HG03378 (cell line): Measurements from ENCODE around the gene TDP1.

Source experiments
- ATAC-seq: cut with Tn5 transposase; IDR thresholded peaks from one replicate; pipeline ENCODE4 v1.9.1; 2021; ENCODE audit warnings: mild to moderate bottlenecking, moderate library complexity; ENCODE audit not compliant: unreplicated experiment

The TDP1 gene

DNA sequence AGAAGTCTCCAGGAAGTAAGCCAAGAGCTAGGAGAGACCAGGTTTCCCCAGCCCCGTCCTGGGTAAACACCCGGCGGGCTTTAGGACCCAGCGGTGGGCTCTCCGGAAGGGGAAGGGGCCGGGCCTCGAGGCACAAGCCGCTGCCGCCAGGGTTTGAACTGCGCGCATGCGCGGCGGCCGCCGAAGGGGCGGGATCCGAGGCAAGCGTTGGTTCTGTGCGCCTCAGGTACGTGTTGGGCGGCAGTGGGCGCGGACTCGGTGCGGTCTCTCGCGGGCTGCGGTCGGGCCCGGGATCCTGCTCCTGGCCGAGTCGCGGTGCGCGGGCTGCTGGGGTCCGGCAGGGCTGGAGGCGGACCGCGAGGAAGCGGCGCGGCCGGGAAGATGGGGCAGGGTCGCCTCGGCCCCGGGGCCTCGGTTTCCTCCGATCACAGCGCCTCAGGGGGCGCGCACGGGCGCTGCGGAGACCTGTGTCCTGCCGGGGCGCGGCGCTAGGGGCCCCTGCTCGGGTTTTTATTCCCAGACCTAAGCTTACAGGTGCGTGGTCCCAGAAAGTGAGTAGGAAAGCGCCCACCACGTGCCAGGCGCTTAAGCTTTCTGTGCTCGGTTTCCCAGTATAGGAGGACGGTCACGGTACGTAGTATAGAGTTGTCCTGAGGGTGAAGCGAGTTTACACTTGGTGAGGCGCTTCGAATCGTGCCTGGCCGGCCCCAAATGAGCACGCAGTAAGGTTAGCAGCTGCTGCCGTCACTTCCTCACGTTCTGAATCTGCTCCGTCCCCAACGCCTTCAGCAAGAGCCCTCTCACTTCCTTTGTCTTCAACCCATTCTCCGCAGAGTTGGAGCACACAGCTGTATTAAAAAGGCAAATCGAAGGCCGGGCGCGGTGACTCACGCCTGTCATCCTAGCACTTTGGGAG, at the start of gene TDP1:
TSS of gene TDP1 (plus strand) at position 183 of the 916 bp plus-strand sequence. CDS start 7,188 bp downstream, outside the sequence.
- peak; percentile 48 for ATAC-seq

DNA sequence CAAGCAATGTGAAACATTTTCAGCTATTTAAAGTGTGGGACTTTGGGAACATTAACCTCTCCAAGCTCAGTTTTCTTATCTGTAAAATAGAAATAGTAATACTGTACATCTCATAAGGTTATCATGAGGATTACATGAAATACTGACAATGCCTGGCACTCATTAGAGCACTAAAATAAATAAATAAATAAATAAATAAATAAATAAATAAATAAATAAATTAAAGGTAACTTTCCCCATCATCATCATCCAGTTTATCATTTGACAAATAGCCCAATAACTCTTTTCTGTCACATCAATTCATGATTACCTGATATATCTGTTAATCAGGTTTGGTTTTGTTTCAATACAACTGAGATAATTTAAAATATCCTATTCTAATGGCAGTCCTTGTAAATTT, 49.7 kb upstream of the TDP1 start:
- no peak for ATAC-seq

DNA sequence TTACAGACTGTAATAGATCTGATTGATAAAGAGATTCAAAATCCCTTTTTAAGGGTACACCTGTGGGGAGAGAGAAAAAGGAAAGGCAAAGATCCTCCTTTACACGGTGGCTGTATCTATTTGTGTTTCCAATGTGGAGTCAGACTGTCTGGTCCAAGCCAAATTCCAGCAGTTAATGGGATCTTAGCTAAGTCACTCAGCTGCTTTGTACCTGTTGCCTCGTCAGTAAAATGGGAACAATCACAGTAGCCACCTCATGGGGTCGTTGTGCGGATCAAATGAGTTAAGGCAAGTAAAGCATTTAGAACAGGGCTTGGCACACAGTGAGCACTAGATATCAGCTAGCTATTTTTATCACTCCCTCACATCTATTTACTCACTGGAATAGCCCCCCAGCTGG, 48.1 kb upstream of the TDP1 start:
- no peak for ATAC-seq

DNA sequence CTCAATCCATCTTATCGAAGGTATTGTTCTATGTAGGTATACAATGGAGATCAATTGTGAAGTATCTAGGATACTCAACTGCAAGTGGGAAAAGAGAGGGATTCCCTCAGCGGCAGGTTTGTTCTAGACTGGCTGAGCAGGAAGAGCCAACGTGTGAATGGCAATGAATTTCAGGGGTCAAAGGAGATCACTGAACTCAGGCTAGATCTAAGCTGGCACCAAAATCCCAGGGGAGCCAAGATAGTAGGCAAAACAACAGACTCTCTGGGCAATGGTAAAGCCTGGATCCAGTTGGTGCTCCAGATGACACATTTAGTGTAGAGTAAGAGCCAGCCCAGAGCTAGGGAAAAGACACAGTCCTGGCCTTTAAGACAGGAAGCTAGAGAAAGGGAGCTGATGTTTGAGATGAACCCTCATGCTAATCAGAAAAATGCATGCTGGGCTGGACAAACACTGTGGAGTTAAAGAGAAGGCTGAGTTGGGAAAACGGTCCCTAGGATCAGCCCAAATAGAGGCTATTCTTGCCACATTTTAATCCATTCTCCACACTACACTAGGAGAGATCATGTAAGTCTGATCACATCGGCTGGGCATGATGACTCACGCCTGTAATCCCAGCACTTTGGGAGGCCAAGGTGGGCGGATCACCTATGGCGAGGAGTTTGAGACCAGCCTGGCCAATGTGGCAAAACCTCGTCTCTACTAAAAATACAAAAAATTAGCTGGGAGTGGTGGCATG, 46.8 kb upstream of the TDP1 start:
- ATAC-seq, result no peak

DNA sequence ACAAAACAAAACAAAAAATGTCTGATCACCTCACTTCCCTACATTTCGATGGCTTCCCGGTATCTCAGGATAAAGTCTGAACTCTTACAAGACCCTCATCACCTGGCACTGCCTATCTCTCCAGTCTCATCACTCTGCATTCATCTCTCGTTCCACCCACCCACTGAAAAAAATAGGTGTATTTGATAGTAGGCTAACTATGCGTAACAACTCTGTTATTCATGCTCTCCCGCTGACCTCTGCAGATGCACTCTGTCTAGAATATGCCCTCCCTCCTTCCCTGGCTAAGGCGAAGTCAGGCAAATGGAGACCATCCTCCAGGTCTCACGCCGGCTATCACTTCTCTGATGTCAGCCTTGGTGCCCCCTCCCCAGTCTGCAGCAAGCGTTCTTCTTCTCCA, 46.1 kb upstream of the TDP1 start:
- no peak for ATAC-seq

DNA sequence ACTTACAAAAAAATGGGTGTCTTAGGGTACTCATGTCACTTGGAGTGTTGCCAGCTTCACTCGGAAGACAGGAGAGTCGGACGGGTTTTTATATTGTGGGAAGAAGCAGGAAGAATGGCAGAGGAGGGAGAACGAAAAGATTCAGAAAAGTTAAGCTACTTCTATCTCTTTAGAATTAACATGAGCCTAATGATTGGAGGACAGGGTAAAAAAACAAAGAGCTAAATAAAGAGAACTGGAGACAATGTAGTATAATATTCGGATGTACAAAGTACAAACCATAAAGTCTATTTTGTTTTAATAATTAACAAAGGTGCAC, 45.1 kb upstream of the TDP1 start:
- no peak for ATAC-seq

DNA sequence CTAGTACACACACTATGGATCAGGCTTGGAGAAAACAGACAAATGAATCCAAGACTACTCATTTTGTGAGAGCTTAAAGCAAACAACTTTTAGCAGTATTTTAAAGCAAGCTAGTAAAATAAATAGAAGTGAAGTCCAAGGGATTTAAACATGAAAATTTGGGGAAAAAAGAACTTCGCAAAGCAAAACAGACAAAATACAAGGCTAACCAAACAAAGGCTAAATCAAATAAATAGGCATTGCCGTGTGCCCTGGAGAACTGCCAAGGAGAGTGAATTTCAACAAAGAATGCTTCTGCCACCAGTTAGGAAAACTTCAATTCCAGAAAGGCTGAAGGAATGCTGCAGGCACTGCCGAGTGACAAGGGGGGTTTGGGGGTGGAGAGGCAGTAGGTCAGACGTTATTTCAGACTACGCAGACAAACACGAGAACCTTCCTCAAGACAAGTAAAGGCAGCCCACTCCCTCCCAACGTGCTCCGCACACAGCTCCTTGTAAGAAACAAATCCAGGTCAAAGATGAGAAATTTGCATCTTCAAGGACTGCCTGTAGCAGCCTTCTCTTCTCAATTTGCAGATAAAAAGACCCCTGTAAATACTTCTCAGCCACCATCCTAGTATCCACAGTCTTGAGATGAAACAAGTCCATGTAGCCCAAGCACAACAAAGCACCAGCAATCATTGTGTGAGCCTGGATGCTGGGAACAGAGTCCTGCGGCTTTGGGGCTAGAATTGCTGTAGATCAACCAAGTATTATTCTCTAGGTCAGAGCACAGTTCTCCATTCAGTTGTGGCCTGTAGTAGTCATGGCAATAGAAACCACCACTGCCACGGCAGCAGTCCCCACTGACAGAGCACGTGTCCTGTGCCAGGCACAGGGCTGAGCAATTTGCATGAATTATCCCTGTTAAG, 44.5 kb upstream of the TDP1 start:
- no peak for ATAC-seq

DNA sequence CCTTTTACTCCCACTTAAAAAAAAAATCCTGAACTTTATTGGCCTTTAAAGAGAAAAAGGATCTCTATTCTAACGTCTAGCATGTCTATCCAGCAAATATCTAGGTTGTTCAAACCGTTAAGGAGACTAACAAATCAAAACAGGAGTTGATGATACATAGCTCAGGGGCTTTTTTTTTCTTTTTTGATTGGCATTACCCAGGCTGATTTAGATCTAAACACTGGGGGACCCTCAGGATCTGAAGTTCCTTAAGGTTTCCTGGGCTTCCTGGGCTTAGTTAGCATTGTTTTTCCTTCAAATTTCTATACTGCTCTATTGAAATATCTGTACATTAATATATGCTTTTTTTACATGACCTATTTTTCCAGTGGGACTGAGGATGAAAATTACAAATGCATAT, 43.5 kb upstream of the TDP1 start:
- no peak for ATAC-seq

DNA sequence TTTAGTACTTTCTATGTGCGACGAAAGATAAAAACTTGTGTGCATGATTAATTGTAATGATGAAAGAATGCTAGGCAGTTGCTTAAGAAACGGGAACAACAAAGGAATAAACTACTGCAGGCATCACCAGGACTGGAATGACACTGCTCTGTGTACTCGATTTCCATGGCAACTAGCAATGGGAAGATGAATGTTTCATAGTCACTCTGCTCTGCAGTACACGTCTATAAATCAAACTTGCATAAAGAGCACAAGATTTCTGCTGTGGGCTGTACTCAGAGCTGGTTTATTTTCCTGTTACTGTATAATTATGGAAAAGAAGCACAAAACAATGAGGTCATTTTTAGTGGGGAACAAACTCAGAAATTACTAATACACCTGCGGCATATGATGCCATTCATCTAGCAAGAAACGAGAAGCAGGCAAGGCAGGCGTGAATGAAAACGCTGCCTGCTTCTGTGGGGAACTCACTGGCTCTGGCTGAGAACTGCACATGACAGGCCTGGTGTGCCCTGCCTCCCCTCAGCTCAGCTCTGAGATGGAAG, 43.0 kb upstream of the TDP1 start:
- ATAC-seq, result no peak

DNA sequence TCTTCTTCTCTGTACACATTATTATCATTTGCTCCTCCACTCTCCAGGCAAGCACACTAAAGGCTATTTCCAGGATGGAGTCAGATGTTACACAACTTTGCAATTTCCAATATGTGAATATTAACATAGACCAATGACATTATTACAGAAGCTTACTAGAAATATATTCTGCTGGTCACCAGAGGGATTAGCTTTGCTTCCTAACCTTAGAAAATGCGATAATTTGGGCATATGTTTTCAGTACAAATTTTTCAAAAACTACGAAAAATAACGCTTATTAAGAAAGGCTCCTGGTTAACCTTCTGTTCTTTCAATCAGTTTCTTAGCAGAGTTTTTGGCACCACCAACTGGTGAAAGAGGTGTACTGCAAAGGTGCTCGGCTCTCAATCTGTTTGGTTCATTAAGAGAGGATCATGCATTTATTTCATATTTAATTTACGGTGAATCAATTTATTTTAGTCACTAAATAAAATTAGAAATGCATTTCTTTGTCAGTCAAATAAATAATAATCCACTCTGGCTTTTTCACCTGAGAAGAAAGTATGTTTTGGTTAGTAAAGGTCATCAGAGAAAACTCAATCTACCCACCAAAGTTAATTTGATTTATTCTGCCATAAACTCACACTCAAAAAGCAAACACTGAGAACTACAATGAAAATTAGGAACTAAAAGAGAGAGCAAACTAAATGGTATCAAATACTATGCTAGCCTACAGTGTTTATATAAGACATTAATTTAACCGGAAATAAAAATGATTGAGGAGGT, 40.4 kb upstream of the TDP1 start:
- ATAC-seq, result peak; percentile 77

DNA sequence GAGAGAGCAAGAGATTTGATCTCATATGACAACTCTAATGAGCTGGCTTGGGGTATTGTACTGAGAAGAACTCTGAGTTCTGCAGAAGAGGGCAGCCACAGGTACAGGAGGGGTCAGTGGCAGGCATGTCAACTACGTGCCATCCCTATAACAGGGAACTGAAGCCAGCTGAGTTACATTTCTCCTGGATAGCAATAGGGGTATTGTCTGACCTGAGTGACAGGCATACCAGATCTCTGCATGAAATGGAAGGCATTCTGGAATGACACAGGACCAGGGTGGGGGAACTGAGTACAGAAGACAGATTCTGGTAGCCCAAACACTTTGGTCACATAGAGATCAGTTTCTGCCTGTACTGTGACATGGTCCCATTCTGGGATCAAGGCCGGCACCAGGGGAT, 37.0 kb upstream of the TDP1 start:
- no peak for ATAC-seq

DNA sequence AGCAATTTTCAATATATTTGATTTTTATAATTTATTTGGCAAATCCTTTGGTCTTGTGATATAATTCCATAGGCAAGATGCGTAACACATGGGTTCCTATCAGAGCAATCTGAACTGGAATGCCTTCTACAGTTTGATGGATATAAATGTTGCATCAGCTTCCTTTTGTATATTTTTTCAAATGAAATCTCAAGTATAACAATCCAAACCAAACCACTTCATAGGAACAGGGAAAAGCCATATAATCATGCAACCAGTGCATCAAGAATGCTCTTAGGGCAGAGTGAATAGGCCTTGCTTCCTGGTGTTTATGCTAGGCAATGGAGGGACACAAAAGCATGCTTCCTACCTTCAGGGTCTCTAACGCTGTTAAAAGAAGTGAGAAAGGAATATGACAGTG, 35.7 kb upstream of the TDP1 start:
- no peak for ATAC-seq

DNA sequence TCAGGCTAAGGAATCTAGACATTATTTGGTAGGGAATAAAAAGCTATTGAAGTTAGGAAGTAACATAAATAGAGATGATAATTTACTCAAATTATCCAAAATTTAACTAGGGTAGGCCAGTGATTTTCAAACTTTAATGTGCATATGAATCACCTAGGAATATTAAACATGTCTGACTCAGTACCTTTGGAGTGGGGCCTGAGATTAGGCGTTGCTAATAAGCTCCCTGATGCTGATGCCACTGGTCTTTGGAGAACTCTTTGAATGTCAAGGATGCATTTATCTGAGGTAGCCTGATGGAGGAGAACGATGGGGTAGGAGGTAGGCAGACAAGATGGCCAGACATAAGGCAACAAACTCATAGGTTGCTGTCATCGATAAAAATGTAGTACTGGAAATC, 34.4 kb upstream of the TDP1 start:
- ATAC-seq, result no peak

DNA sequence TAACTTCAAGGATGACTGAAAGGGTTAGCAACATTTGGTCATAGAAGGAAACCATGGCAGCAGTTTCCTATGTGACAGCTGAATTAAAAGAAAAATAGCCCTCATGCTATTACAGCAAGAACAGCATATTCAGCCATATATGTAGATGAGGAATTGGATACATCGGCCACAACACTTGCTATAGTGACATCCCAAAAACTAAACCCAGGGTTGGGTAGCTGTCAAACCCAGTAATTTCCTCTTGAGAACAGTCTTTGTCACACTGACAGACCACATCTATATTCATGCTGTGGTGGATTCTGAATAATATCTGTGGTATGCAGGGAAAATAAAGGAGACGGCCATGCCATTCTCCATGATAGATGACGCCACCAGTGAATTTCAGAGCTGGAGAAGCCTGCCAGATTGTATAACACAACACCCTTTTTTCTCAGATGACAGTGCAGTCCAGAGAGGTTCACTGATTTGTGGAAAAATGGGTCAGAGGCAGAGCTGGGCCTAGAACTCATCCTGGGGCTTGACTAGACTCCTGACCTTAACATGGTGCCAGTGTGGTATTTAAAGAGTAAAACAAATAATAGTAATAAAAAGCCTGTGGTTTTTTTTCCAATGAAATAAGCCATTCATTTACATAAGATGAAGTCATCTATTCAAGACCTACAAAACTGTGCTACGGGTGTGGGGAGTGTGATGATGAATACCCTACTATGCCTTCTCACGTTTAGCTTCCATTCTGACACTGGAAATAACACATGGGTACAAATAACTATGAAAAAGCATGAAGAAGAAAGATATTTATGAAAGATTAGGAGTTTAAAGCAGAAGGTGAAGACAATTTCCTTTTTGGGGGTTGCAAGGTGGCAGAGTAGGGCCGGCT, 33.5 kb upstream of the TDP1 start:
- no peak for ATAC-seq

DNA sequence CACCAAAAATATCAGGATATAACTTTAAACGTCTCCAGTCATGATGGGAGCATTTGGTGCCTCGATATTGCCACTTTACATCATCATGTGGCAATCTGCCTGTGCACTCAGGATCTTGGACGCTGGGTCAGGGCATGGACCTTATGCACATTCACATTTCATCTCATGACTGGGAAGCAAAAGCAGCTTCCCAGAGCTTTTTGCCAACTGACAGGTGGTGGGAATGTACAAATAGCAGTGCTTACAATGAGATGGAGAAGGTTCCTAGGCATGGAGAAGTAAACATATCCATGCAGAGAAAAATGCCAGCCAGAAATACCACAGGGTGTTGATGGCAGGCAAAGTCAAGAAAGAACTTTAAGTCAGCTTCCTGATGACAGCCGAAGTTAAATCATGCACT, 31.5 kb upstream of the TDP1 start:
- ATAC-seq, result no peak

DNA sequence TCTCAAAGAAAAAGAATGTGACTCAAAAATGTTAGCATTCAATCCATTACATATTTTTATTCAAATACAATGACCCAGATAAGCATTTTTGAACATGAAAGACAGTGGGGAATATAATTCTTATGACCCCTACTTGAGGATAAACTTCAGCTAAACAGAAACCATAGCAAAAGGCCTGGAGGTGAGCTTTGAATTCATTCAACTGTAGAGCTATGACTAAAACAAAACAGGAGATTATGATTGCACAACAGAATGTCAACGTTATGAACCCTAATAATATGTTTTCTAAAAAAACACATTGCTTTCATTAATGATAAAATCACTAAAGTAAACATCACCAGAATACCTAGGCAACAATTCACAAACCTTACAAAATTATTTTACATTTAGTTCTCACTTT, 29.0 kb upstream of the TDP1 start:
- ATAC-seq, result no peak

DNA sequence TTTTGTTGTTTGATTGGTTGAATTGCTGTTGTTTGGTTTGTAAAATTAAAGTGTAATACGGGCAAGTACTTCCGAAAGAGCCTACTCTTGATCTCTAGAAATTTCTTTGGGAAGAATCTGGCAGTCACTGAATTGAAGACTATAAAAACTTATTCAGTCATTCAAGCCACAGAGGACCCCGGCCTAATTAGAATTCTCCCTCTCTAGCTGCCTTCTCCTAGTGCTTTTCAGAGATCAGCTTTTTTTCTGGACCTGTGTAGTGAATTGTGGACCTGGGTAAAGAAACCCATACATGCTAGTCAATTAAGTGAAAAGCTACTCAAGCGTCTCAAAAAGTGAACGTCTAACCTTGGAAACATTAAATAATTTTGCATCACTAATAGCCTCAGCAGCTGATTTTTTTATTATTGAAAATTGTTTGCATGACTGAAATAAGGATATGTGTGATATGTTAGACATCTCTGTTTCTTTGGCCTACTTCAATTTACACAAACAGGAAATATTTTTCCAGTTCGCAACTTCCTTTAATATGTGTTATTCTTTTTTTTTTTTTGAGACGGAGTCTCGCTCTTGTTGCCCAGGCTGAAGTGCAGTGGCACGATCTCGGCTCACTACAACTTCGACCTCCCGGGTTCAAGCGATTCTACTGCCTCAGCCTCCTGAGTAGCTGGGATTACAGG, 28.4 kb upstream of the TDP1 start:
- no peak for ATAC-seq

DNA sequence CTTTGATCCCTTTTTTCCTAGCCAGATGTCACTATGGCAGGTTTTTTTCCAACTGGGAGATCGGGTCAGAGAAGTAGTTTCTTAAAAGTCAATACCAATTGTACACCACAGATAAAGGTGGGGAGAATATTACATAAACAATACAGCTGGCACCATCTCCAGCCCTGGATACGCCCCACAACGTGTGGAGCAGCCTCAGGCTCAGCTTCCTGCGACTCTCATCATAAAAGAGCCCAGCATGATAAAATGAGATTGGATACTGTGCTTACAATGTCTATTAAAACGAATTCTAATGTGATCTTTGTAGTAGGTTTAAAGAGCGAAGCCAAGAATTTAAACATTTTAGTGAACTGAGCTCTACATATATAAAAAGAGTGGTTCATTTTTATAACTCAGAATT, 22.7 kb upstream of the TDP1 start:
- no peak for ATAC-seq

DNA sequence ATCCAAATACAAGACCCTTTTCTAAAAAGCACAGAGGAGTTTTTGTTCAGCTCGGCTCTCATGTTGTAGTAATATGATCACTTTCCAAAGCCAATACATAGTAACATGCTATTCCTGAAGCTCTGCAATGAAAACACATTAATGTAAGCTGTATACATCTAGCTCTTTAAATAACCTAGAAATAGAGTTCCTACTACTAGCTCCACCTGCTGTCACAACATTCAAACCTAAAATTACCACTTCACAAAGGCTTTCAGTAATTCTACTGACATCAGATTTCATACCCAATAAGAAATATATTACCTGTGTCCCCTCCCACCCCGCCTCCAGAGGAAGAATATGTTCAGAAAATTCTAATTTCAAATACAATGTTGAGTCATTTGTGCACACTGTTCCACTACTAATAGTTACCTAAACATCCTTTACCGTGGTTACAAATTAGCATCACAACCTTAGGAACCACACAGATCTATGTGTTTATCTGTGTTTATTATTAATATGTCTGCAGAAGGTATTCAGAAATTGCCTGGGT, 19.0 kb upstream of the TDP1 start:
- no peak for ATAC-seq
